HCT116 (cell line): Measurements from ENCODE around the gene MST1. TPM values are rescaled to one million over a fixed set of nuclear protein-coding genes. Genes with fewer than 3 reads are reported as not detected.

ENCODE experiments used
- ATAC-seq: fragments of 200-7000 bp; cut with Tn5 transposase; 2 replicates; pipeline ENCODE4 v1.9.1; 2020; ENCODE audit warnings: mild to moderate bottlenecking, moderate library complexity
- BruUV-seq: library from RNA; stranded (reverse); fragments of 400-500 nt; replicated peaks from 2 replicates; lab custom pipeline; 2021; lab: Mats Ljungman, UMichigan
- CTCF ChIA-PET: fragments of 300-600 bp; sonication (Branson Sonifier 250); formaldehyde crosslinking; loops from one replicate; lab custom pipeline; 2021; ENCODE audit warnings: antibody characterized with exemption; lab: Charles Lee
- POLR2A ChIA-PET: fragments of 300-600, 350-600 bp; sonication (Branson Sonifier 250); formaldehyde crosslinking; loops from one replicate; lab custom pipeline; 2021; ENCODE audit warnings: antibody characterized with exemption; lab: Charles Lee
- RAD21 ChIA-PET, 2 experiments: fragments of 300-600 bp; sonication (Branson Sonifier 250); formaldehyde crosslinking; loops; one replicate each; lab custom pipeline; 2023; ENCODE audit warnings: low total read pairs in 2 of 2; ENCODE audit not compliant: uncharacterized antibody in 2 of 2, unreplicated experiment in 2 of 2, low non-redundant PET in 1 of 2; lab: Charles Lee
- DNase-seq: peaks from one replicate; pipeline ENCODE4 v3.0.0-alpha.2; 2010; ENCODE audit warnings: low read depth, low spot score
- H2AFZ ChIP-seq: fragments of 200-600 bp; shearing (Covaris generic), sonication (generic); 2 replicates; pipeline ENCODE4 v1.6.1; 2017; ENCODE audit warnings: low read depth, mixed run types, mixed read lengths, antibody characterized with exemption, low read length; ENCODE audit not compliant: poor library complexity, severe bottlenecking
- H3K27ac ChIP-seq: 2 replicates; pipeline ENCODE4 v1.5.1; 2012; ENCODE audit warnings: low read depth, low read length
- H3K27me3 ChIP-seq: fragments of 200-600 bp; sonication (generic); 2 replicates; pipeline ENCODE4 v1.6.1; 2016; ENCODE audit warnings: mixed run types, low read length, mixed read lengths; ENCODE audit not compliant: insufficient read depth
- H3K36me3 ChIP-seq, 2 experiments: fragments of 200-500 bp in 1 of 2; fragments of 200-600 bp in 1 of 2; sonication (Bioruptor generic) in 1 of 2; sonication (generic) in 1 of 2; 2 replicates each; pipeline versions ENCODE4 v1.5.1 to v1.6.1; 2014 to 2016; ENCODE audit warnings: low read length in 2 of 2, inconsistent platforms in 1 of 2, mixed read lengths in 1 of 2, mixed run types in 1 of 2; ENCODE audit not compliant: insufficient read depth in 2 of 2, control insufficient read depth in 1 of 2
- H3K4me1 ChIP-seq, 2 experiments: fragments of 200-600 bp in 1 of 2; sonication (generic) in 1 of 2; 2 replicates each; pipeline versions ENCODE4 v1.5.1 to v1.6.1; 2012 to 2017; ENCODE audit warnings: low read length in 2 of 2, inconsistent platforms in 1 of 2, mild to moderate bottlenecking in 1 of 2, mixed read lengths in 1 of 2, mixed run types in 1 of 2, moderate library complexity in 1 of 2; ENCODE audit not compliant: insufficient read depth in 2 of 2, control insufficient read depth in 1 of 2
- H3K4me2 ChIP-seq: fragments of 200-600 bp; sonication (generic); 2 replicates; pipeline ENCODE4 v1.6.1; 2017; ENCODE audit warnings: mixed run types, low read length, mixed read lengths
- H3K4me3 ChIP-seq, 2 experiments: fragments of 200-600 bp in 1 of 2; sonication (generic) in 1 of 2; replicated peaks in 1 of 2; 2 replicates each; pipeline ENCODE4 v1.5.1; 2011 to 2016; ENCODE audit warnings: low read length in 2 of 2, control low read depth in 1 of 2, low read depth in 1 of 2, mild to moderate bottlenecking in 1 of 2, mixed read lengths in 1 of 2, mixed run types in 1 of 2
- H3K79me2 ChIP-seq: fragments of 200-600 bp; sonication (generic); 2 replicates; pipeline ENCODE4 v1.6.1; 2017; ENCODE audit warnings: mild to moderate bottlenecking, mixed run types, low read length, moderate library complexity, mixed read lengths; ENCODE audit not compliant: insufficient read depth
- H3K9ac ChIP-seq: fragments of 200-600 bp; sonication (generic); 2 replicates; pipeline ENCODE4 v1.6.1; 2016; ENCODE audit warnings: low read length, mixed read lengths
- H3K9me2 ChIP-seq: fragments of 200-600 bp; sonication (generic), shearing (Covaris generic); 2 replicates; pipeline ENCODE4 v1.6.1; 2017; ENCODE audit warnings: mixed run types, mild to moderate bottlenecking, moderate library complexity; ENCODE audit not compliant: insufficient read depth
- H3K9me3 ChIP-seq, 2 experiments: fragments of 200-500 bp in 1 of 2; fragments of 200-600 bp in 1 of 2; sonication (Bioruptor generic) in 1 of 2; sonication (generic) in 1 of 2; 2 replicates each; pipeline ENCODE4 v1.6.1; 2014 to 2017; ENCODE audit warnings: low read length in 2 of 2, mixed read lengths in 2 of 2, inconsistent platforms in 1 of 2, low read depth in 1 of 2, mild to moderate bottlenecking in 1 of 2, mixed run types in 1 of 2, moderate library complexity in 1 of 2; ENCODE audit not compliant: control insufficient read depth in 1 of 2, insufficient read depth in 1 of 2
- H4K20me1 ChIP-seq: fragments of 200-600 bp; sonication (generic), shearing (Covaris generic); 2 replicates; pipeline ENCODE4 v1.6.1; 2017; ENCODE audit warnings: mixed run types, mild to moderate bottlenecking, moderate library complexity; ENCODE audit not compliant: insufficient read depth
- CBX3 ChIP-seq: IDR thresholded peaks from 2 replicates; pipeline ENCODE4 v1.6.1; 2012; ENCODE audit warnings: low read depth
- CTCF ChIP-seq, 3 experiments: fragments of 200-600 bp in 1 of 3; sonication (generic) in 1 of 3; IDR thresholded peaks in 2 of 3; conservative IDR thresholded peaks in 1 of 3; 2 replicates each; pipeline ENCODE4 v1.5.1; 2012 to 2017; ENCODE audit warnings: low read depth in 2 of 3, low read length in 2 of 3, antibody characterized with exemption in 1 of 3, borderline replicate concordance in 1 of 3, control low read depth in 1 of 3, mild to moderate bottlenecking in 1 of 3, mixed read lengths in 1 of 3, mixed run types in 1 of 3, moderate library complexity in 1 of 3; ENCODE audit not compliant: insufficient read depth in 1 of 3
- FOSL1 ChIP-seq: IDR thresholded peaks from 2 replicates; pipeline ENCODE4 v1.6.1; 2012; ENCODE audit warnings: low read depth
- JUND ChIP-seq: IDR thresholded peaks from 2 replicates; pipeline ENCODE4 v1.6.1; 2012
- POLR2A ChIP-seq: IDR thresholded peaks from 2 replicates; pipeline ENCODE4 v1.7.0; 2011; ENCODE audit warnings: borderline replicate concordance; ENCODE audit not compliant: insufficient read depth, insufficient read length; ENCODE audit errors: extremely low read depth
- POLR2AphosphoS5 ChIP-seq: IDR thresholded peaks from 2 replicates; pipeline ENCODE4 v1.6.1; 2011; ENCODE audit warnings: mild to moderate bottlenecking, low read depth, low read length, moderate library complexity
- RAD21 ChIP-seq: IDR thresholded peaks from 2 replicates; pipeline ENCODE4 v1.6.1; 2012; ENCODE audit warnings: low read depth, mild to moderate bottlenecking
- REST ChIP-seq: IDR thresholded peaks from 2 replicates; pipeline ENCODE4 v1.6.1; 2012; ENCODE audit warnings: low read depth
- TCF7L2 ChIP-seq: IDR thresholded peaks from 2 replicates; pipeline ENCODE4 v1.7.0; 2011; ENCODE audit warnings: borderline replicate concordance, inconsistent platforms; ENCODE audit not compliant: insufficient read depth, insufficient read length; ENCODE audit errors: extremely low read depth
- ZFX ChIP-seq: fragments of 450-650 bp; IDR thresholded peaks from 2 replicates; pipeline ENCODE4 v1.6.1; 2017
- intact Hi-C: fragments of 100-400 bp; cut with micrococcal nuclease; formaldehyde crosslinking; loops from 2 replicates; pipeline ENCODE4 v1.10.0; 2022
- total RNA-seq: library from RNA; stranded (reverse); gene quantifications from one replicate; pipeline ENCODE4 v1.2.1, GENCODE V29; 2021; ENCODE audit not compliant: unreplicated experiment

Gene MST1
- total RNA-seq, 1 experiment from 2014 or later: 15.4 TPM

- H3K9ac ChIP-seq: no peak overlapping the region
These were observed 28.9 kb upstream of the MST1 start for GRCh38 chr3:49717959-49718857.

More at GRCh38 chr3:49717959-49718857, 28.9 kb upstream of the MST1 start:
- intact Hi-C loops: no loop called here
- H3K4me3 ChIP-seq: no peak overlapping the region
- H3K79me2 ChIP-seq: peaks cover 13% of the 10 kb centered on the region
- no TSS peak for BruUV-seq
- H3K27ac ChIP-seq: no peak overlapping the region
- no peaks in the 10 kb centered on the region for H3K27me3 ChIP-seq
- no peaks in the 10 kb centered on the region for H3K9me3 ChIP-seq
- ChIA-PET CTCF (no interaction called here), POLR2A (no interaction called here)
- ATAC-seq: no peak
- peaks cover 7 to 24% of the 10 kb centered on the region in 2 experiments; a peak in 3 of 4 replicates for H3K4me1 ChIP-seq
- no peak overlapping the region for H3K4me2 ChIP-seq
- TF ChIP-seq CBX3 (no peak), POLR2A (no peak), TCF7L2 (no peak), CTCF (IDR thresholded peaks at IDR 0.05 in 2 of 3, conservative IDR thresholded peaks at IDR 0.05 in 1 of 3; ENCODE audit: borderline replicate concordance in 1 of 3, insufficient read depth in 1 of 3, low read depth in 2 of 3, low read length in 2 of 3) (no peak), JUND (no peak), ZFX (no peak), RAD21 (no peak), FOSL1 (no peak), REST (no peak), POLR2AphosphoS5 (no peak)
- TF ChIP-seq, all 23 proteins: peak for 0
- no peaks in the 10 kb centered on the region for H3K9me2 ChIP-seq
- H4K20me1 ChIP-seq: no peaks in the 10 kb centered on the region
- H3K36me3 ChIP-seq: peaks cover 3 to 24% of the 10 kb centered on the region in 2 experiments; a peak in 2 of 4 replicates
- H2AFZ ChIP-seq: no peak overlapping the region
- RAD21 ChIA-PET: no interaction called here
- DNase-seq: no peak
